AG10803 (cell line): ENCODE measurements around the gene ANKRD53.

Source experiments
- DNase-seq: peaks from one replicate; pipeline ENCODE4 v3.0.0; 2010; ENCODE audit warnings: low read depth
- H3K4me3 ChIP-seq: 2 replicates; pipeline ENCODE4 v1.5.1; 2011; ENCODE audit warnings: mild to moderate bottlenecking, low read length, control low read depth
- CTCF ChIP-seq: conservative IDR thresholded peaks from 2 replicates; pipeline ENCODE4 v1.5.1; 2011; ENCODE audit warnings: mild to moderate bottlenecking, low read length, control low read depth, inconsistent platforms

ANKRD53 gene

GRCh38 chr2:70959271-70959761 lies 19.1 kb upstream of the ANKRD53 start:
- no peak for DNase-seq
- no peak for TF ChIP-seq CTCF
- H3K4me3 ChIP-seq, result no peak overlapping the region

- TF ChIP-seq CTCF, result 0 out of 2 replicates have a peak, but pooled peaks have one; percentile 4
- no peak for DNase-seq
- no peak overlapping the region for H3K4me3 ChIP-seq
Observed at GRCh38 chr2:70959851-70960832, 18.3 kb upstream of the ANKRD53 start.

GRCh38 chr2:70960833-70961647 lies 17.4 kb upstream of the ANKRD53 start:
- DNase-seq, result no peak
- H3K4me3 ChIP-seq, result no peak overlapping the region
- TF ChIP-seq CTCF, result no peak

GRCh38 chr2:70961648-70961994 lies 16.8 kb upstream of the ANKRD53 start:
- DNase-seq, result no peak
- H3K4me3 ChIP-seq, result no peak overlapping the region
- TF ChIP-seq CTCF, result no peak

GRCh38 chr2:70962211-70962884 lies 16.1 kb upstream of the ANKRD53 start:
- H3K4me3 ChIP-seq, result no peak overlapping the region
- TF ChIP-seq CTCF, result no peak
- no peak for DNase-seq

- H3K4me3 ChIP-seq, result no peak overlapping the region
- DNase-seq, result no peak
- TF ChIP-seq CTCF, result no peak
Observed at GRCh38 chr2:70962885-70963878, 15.2 kb upstream of the ANKRD53 start.
